Thyroid gland (tissue), 4 donors: ENCODE measurements around the gene KMT2B. TPM values are rescaled to one million over a fixed set of nuclear protein-coding genes. Genes with fewer than 3 reads are reported as not detected.

Source experiments
- DNase-seq, 2 donors: peaks; one replicate each; pipeline ENCODE4 v3.0.0-alpha.2; 2019
- H3K27ac ChIP-seq, 3 donors: fragments of 200-600 bp; sonication (generic); 1 replicate in 2 of 3; 2 replicates in 1 of 3; pipeline ENCODE4 v1.5.1; 2016 to 2019; ENCODE audit warnings: mild to moderate bottlenecking in 1 of 3, moderate library complexity in 1 of 3
- H3K27me3 ChIP-seq: fragments of 200-600 bp; sonication (generic); one replicate; pipeline ENCODE4 v1.5.1; 2019
- H3K36me3 ChIP-seq, 2 donors: fragments of 200-600 bp; sonication (generic); one replicate each; pipeline ENCODE4 v1.5.1; 2016 to 2019
- H3K4me1 ChIP-seq, 2 donors: fragments of 200-600 bp; sonication (generic); one replicate each; pipeline ENCODE4 v1.5.1; 2017 to 2019
- H3K4me3 ChIP-seq, 3 donors: fragments of 200-600 bp; sonication (generic); replicated peaks in 1 of 3; 1 replicate in 2 of 3; 2 replicates in 1 of 3; pipeline ENCODE4 v1.5.1; 2016; ENCODE audit warnings: mild to moderate bottlenecking in 1 of 3
- H3K9me3 ChIP-seq: fragments of 200-600 bp; sonication (generic); one replicate; pipeline ENCODE4 v1.5.1; 2017
- CTCF ChIP-seq, 6 experiments: fragments of 200-600 bp in 3 of 6; fragments of 450-650 bp in 3 of 6; sonication (generic) in 3 of 6; IDR thresholded peaks; one replicate each; pipeline ENCODE4 v1.5.1; 2016 to 2019; ENCODE audit warnings: antibody characterized with exemption in 6 of 6, mild to moderate bottlenecking in 2 of 6, inconsistent platforms in 1 of 6, moderate library complexity in 1 of 6
- POLR2A ChIP-seq, 2 donors: fragments of 450-650 bp; IDR thresholded peaks; one replicate each; pipeline ENCODE4 v1.6.1; 2017; ENCODE audit warnings: antibody characterized with exemption in 2 of 2, mild to moderate bottlenecking in 2 of 2, moderate library complexity in 1 of 2
- WGBS, 2 donors: methylation state at CpG; one replicate each; pipeline ENCODE4 v1.1.5; 2017; 5-methylcytosine and 5-hydroxymethylcytosine counted together
- intact Hi-C: fragments of 100-400 bp; cut with DNase I; formaldehyde crosslinking; loops from one replicate; pipeline ENCODE4 v1.15.1; 2023
- total RNA-seq, 4 donors: library from RNA; depleted of rRNA; stranded (reverse); fragments of >200 nt; gene quantifications; one replicate each; pipeline ENCODE4 v1.2.3, GENCODE V29; 2016

KMT2B gene
- total RNA-seq, 4 donors from 2014 or later: 12.4 to 29.4 (median 19.7) TPM

GRCh38 chr19:35729763-35730162 is 12.0 kb downstream of the KMT2B start:
- 87 to 97% methylated on average over 6 to 11 of the region's 11 CpGs for WGBS, 2 donors
- no peaks in the 10 kb centered on the region for H3K9me3 ChIP-seq
- H3K27ac ChIP-seq: no peak overlapping the region
- no peaks in the 10 kb centered on the region for H3K4me1 ChIP-seq
- no peaks in the 10 kb centered on the region for H3K27me3 ChIP-seq
- no peak overlapping the region for H3K4me3 ChIP-seq
- TF ChIP-seq POLR2A (IDR thresholded peaks at IDR 0.05) (no peak), CTCF (IDR thresholded peaks at IDR 0.05) (no peak)
- H3K36me3 ChIP-seq: peaks cover 76 to 83% of the 10 kb centered on the region in 2 donors
- no peak for DNase-seq
- intact Hi-C loops: no loop called here

GRCh38 chr19:35730326-35730725 is 12.5 kb downstream of the KMT2B start:
- no peak overlapping the region for H3K27ac ChIP-seq
- H3K27me3 ChIP-seq: no peaks in the 10 kb centered on the region
- H3K4me1 ChIP-seq: no peaks in the 10 kb centered on the region
- intact Hi-C loops: no loop called here
- H3K4me3 ChIP-seq: no peak overlapping the region
- TF ChIP-seq POLR2A (IDR thresholded peaks at IDR 0.05): no peak
- TF ChIP-seq CTCF (IDR thresholded peaks at IDR 0.05): no peak
- H3K9me3 ChIP-seq: no peaks in the 10 kb centered on the region
- 95% methylated on average over 18 of the region's 18 CpGs for WGBS, 2 donors
- peaks cover 71 to 78% of the 10 kb centered on the region in 2 donors for H3K36me3 ChIP-seq
- DNase-seq: no peak

- Histone ChIP-seq H3K36me3 (peaks cover 65 to 71% of the 10 kb centered on the region in 2 donors), H3K27me3 (no peaks in the 10 kb centered on the region), H3K4me1 (no peaks in the 10 kb centered on the region), H3K9me3 (no peaks in the 10 kb centered on the region), H3K27ac (no peak overlapping the region), H3K4me3 (no peak overlapping the region)
- no peak for DNase-seq
- 88 to 92% methylated on average over 9 of the region's 9 CpGs for WGBS, 2 donors
- intact Hi-C loops: no loop called here
- no peak for TF ChIP-seq CTCF (IDR thresholded peaks at IDR 0.05)
- TF ChIP-seq POLR2A (IDR thresholded peaks at IDR 0.05): no peak
Measured at GRCh38 chr19:35731353-35731752, 13.6 kb downstream of the KMT2B start.

- no peaks in the 10 kb centered on the region for H3K4me1 ChIP-seq
- intact Hi-C loops: no loop called here
- H3K4me3 ChIP-seq: no peak overlapping the region
- no peak for TF ChIP-seq POLR2A (IDR thresholded peaks at IDR 0.05)
- TF ChIP-seq CTCF (IDR thresholded peaks at IDR 0.05): no peak
- no peaks in the 10 kb centered on the region for H3K27me3 ChIP-seq
- WGBS, 2 donors: 86 to 91% methylated on average over 20 to 21 of the region's 21 CpGs
- H3K27ac ChIP-seq: no peak overlapping the region
- no peak for DNase-seq
- H3K9me3 ChIP-seq: no peaks in the 10 kb centered on the region
- peaks cover 66 to 71% of the 10 kb centered on the region in 2 donors for H3K36me3 ChIP-seq
Measured at GRCh38 chr19:35731779-35732405, 14.1 kb downstream of the KMT2B start.

- H3K27ac ChIP-seq: no peak overlapping the region
- no peak for DNase-seq
- TF ChIP-seq POLR2A (IDR thresholded peaks at IDR 0.05): no peak
- TF ChIP-seq CTCF (IDR thresholded peaks at IDR 0.05): no peak
- H3K4me1 ChIP-seq: no peaks in the 10 kb centered on the region
- intact Hi-C loops: no loop called here
- no peaks in the 10 kb centered on the region for H3K27me3 ChIP-seq
- WGBS, 2 donors: 91 to 96% methylated on average over 9 to 14 of the region's 25 CpGs
- no peaks in the 10 kb centered on the region for H3K9me3 ChIP-seq
- H3K4me3 ChIP-seq: no peak overlapping the region
- H3K36me3 ChIP-seq: peaks cover 65 to 67% of the 10 kb centered on the region in 2 donors
Measured at GRCh38 chr19:35732540-35733179, 14.9 kb downstream of the KMT2B start.
